ENCODE data around the gene RBMS2. TPM values are rescaled to one million over a fixed set of nuclear protein-coding genes. Genes with fewer than 3 reads are reported as not detected.

Gene RBMS2
- total RNA-seq, 1 donor from 2014 or later: 2.7 TPM

DNA sequence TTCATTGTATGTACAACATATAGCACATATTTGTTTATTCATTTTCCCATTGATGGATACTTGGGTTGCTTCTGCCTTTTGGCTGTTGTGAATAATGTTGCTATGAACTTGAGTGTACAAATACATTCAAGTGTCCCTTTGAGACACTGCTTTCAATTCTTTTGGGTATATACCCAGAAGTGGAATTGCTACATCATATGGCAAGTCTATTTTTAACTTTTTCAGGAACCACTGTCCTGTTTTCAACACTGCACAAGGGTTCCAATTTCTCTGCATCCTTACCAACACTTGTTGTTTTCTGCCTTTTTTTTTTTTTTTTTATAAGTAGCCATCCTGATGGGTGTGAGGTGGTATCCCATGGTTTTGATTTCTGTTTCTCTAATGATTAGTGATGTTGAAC lies 15.9 kb downstream of the RBMS2 start:
- CTCF ChIA-PET: no interaction called here
- no peaks in the 10 kb centered on the region for H3K36me3 Mint-ChIP-seq (ENCODE audit: low read depth)

DNA sequence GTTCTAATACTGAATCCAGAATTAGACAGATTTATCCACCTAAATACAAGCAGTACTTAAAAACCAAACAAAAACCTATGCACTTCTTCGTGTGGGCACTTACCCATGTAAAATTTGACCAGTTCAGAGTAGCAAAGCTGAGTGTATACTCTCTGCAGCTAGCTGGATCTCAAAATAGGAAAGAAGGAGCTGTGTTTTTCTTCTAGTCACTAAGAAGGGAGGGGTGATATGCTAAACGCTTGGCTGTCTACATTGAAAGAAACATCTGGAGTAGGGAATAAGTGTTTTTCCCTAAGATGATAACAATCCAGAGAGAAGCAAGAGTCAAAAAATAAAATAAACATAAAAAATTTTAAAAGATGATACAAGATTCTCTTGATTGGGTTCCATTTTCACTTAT lies 20.0 kb downstream of the RBMS2 start:
- Mint-ChIP-seq H3K4me1 (no peaks in the 10 kb centered on the region), H3K4me3 (no peak overlapping the region), H3K27me3 (no peaks in the 10 kb centered on the region), H3K36me3 (ENCODE audit: low read depth) (no peaks in the 10 kb centered on the region), H3K9me3 (no peaks in the 10 kb centered on the region), H3K27ac (no peak overlapping the region)
- ATAC-seq (ENCODE audit: low read depth): no peak
- DNase-seq: no peak
- TF ChIP-seq, protein P1, sequence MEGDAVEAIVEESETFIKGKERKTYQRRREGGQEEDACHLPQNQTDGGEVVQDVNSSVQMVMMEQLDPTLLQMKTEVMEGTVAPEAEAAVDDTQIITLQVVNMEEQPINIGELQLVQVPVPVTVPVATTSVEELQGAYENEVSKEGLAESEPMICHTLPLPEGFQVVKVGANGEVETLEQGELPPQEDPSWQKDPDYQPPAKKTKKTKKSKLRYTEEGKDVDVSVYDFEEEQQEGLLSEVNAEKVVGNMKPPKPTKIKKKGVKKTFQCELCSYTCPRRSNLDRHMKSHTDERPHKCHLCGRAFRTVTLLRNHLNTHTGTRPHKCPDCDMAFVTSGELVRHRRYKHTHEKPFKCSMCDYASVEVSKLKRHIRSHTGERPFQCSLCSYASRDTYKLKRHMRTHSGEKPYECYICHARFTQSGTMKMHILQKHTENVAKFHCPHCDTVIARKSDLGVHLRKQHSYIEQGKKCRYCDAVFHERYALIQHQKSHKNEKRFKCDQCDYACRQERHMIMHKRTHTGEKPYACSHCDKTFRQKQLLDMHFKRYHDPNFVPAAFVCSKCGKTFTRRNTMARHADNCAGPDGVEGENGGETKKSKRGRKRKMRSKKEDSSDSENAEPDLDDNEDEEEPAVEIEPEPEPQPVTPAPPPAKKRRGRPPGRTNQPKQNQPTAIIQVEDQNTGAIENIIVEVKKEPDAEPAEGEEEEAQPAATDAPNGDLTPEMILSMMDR (IDR thresholded peaks at IDR 0.05): no peak
- POLR2A ChIA-PET: interaction anchor here (0.5 kb wide), 1 partner anchor 45 kb away, joined by 3 read pairs; no protein-coding TSS in a partner anchor
- CTCF ChIA-PET: interaction anchor here (0.7 kb wide), 1 partner anchor 27 kb away, joined by 4 read pairs; no protein-coding TSS in a partner anchor
- intact Hi-C loops (cut with micrococcal nuclease): no loop called here

More for the DNA sequence above, 15.9 kb downstream of the RBMS2 start:
- POLR2A ChIA-PET: no interaction called here
- TF ChIP-seq, protein P1 (IDR thresholded peaks at IDR 0.05): no peak
- intact Hi-C loops (cut with micrococcal nuclease): no loop called here
- Mint-ChIP-seq H3K4me1 (no peaks in the 10 kb centered on the region), H3K27ac (no peak overlapping the region), H3K4me3 (no peak overlapping the region), H3K27me3 (no peaks in the 10 kb centered on the region), H3K9me3 (no peaks in the 10 kb centered on the region)
- DNase-seq: no peak
- ATAC-seq (ENCODE audit: low read depth): no peak

DNA sequence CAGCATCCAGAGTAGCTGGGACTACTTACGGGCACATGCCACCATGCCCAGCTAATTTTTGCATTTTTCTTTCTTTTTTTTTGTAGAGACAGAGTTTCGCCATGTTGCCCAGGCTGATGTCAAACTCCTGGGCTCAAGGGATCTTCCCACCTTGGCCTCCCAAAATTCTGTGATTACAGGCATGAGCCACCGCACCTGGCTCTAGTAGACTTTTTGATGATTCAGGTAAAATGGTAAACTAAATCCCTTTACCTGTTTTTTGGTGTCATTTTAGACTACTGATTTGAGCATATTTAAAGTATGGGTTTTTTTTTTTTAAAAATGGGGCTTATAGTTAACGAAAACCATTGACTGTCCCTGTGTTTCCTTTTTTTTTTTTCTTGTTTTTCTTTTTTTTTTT lies 20.5 kb downstream of the RBMS2 start:
- H3K27me3 Mint-ChIP-seq: no peaks in the 10 kb centered on the region
- ATAC-seq (ENCODE audit: low read depth) (no peak), DNase-seq (no peak)
- TF ChIP-seq, protein P1 (IDR thresholded peaks at IDR 0.05): no peak
- no peaks in the 10 kb centered on the region for H3K36me3 Mint-ChIP-seq (ENCODE audit: low read depth)
- POLR2A ChIA-PET: interaction anchor here (0.5 kb wide), 1 partner anchor 44 kb away, joined by 3 read pairs; no protein-coding TSS in a partner anchor
- no peak overlapping the region for H3K27ac Mint-ChIP-seq
- H3K9me3 Mint-ChIP-seq: no peaks in the 10 kb centered on the region
- no peak overlapping the region for H3K4me3 Mint-ChIP-seq
- CTCF ChIA-PET: no interaction called here
- intact Hi-C loops (cut with micrococcal nuclease): no loop called here
- no peaks in the 10 kb centered on the region for H3K4me1 Mint-ChIP-seq

- Mint-ChIP-seq H3K4me3 (no peak overlapping the region), H3K27me3 (no peaks in the 10 kb centered on the region), H3K4me1 (no peaks in the 10 kb centered on the region), H3K27ac (no peak overlapping the region), H3K9me3 (no peaks in the 10 kb centered on the region), H3K36me3 (ENCODE audit: low read depth) (no peaks in the 10 kb centered on the region)
- DNase-seq (no peak), ATAC-seq (ENCODE audit: low read depth) (no peak)
- ChIA-PET CTCF (interaction anchor here (1.2 kb wide), 1 partner anchor 25 kb away, joined by 3 read pairs; no protein-coding TSS in a partner anchor), POLR2A (interaction anchor here (0.6 kb wide), 1 partner anchor 118 kb away, joined by 6 read pairs; no protein-coding TSS in a partner anchor)
- intact Hi-C loops (cut with micrococcal nuclease): no loop called here
- TF ChIP-seq, protein P1 (IDR thresholded peaks at IDR 0.05): no peak
These were observed 23.5 kb downstream of the RBMS2 start for GRCh38 chr12:56545023-56545604.

- no peaks in the 10 kb centered on the region for H3K27me3 Mint-ChIP-seq
- CTCF ChIA-PET: no interaction called here
- TF ChIP-seq, protein P1 (IDR thresholded peaks at IDR 0.05): no peak
- H3K9me3 Mint-ChIP-seq: no peaks in the 10 kb centered on the region
- POLR2A ChIA-PET: no interaction called here
- ATAC-seq (ENCODE audit: low read depth) (no peak), DNase-seq (no peak)
- intact Hi-C loops (cut with micrococcal nuclease): no loop called here
- no peaks in the 10 kb centered on the region for H3K36me3 Mint-ChIP-seq (ENCODE audit: low read depth)
- H3K27ac Mint-ChIP-seq: no peak overlapping the region
- H3K4me3 Mint-ChIP-seq: no peak overlapping the region
- no peaks in the 10 kb centered on the region for H3K4me1 Mint-ChIP-seq
These were observed 25.1 kb downstream of the RBMS2 start for GRCh38 chr12:56546680-56547079.

Data from activated B cell treated with CpG ODN at 0.5 μM for 24 hours (primary cell).